IMR-90 (cell line): ENCODE results near the gene ZNF385D. TPM values are rescaled to one million over a fixed set of nuclear protein-coding genes. Genes with fewer than 3 reads are reported as not detected.

Source experiments
- ATAC-seq: fragments of 200-7000 bp; cut with Tn5 transposase; 2 replicates; pipeline ENCODE4 v1.9.1; 2020; ENCODE audit warnings: low read depth, mild to moderate bottlenecking, moderate library complexity
- BruUV-seq: library from RNA; stranded (reverse); fragments of 400-500 nt; replicated peaks from 2 replicates; lab custom pipeline; 2021; lab: Mats Ljungman, UMichigan
- CTCF ChIA-PET: fragments of 300-600 bp; formaldehyde crosslinking; extraction: SDS; loops from one replicate; lab custom pipeline; 2021; ENCODE audit warnings: antibody characterized with exemption; lab: Yijun Ruan, JAX
- POLR2A ChIA-PET: fragments of 300-600 bp; sonication (Branson Sonifier 250); formaldehyde crosslinking; loops from one replicate; lab custom pipeline; 2022; ENCODE audit warnings: antibody characterized with exemption; ENCODE audit not compliant: unreplicated experiment; lab: Charles Lee
- DNase-seq: peaks from one replicate; pipeline ENCODE4 v3.0.0; 2013
- H2AFZ ChIP-seq: replicated peaks from 2 replicates; pipeline ENCODE3; 2013; ENCODE audit warnings: low read length, mild to moderate bottlenecking; ENCODE audit not compliant: poor library complexity
- H2AK5ac ChIP-seq: 2 replicates; pipeline ENCODE4 v1.6.1; 2013; ENCODE audit warnings: low read depth, low read length, inconsistent platforms
- H2AK9ac ChIP-seq: replicated peaks from 2 replicates; pipeline ENCODE3; 2013; ENCODE audit warnings: mild to moderate bottlenecking, low read depth, low read length, moderate library complexity; ENCODE audit not compliant: poor library complexity
- H2BK120ac ChIP-seq: 2 replicates; pipeline ENCODE4 v1.6.1; 2013; ENCODE audit warnings: low read depth, low read length, inconsistent platforms
- H2BK15ac ChIP-seq: 3 replicates; pipeline ENCODE4 v1.6.1; 2013; ENCODE audit warnings: low read depth, low read length, inconsistent platforms
- H2BK20ac ChIP-seq: 2 replicates; pipeline ENCODE4 v1.6.1; 2013; ENCODE audit warnings: low read depth, mild to moderate bottlenecking, inconsistent platforms, low read length, moderate library complexity
- H2BK5ac ChIP-seq: 2 replicates; pipeline ENCODE4 v1.6.1; 2013; ENCODE audit warnings: mild to moderate bottlenecking, low read depth, low read length, inconsistent platforms; ENCODE audit not compliant: poor library complexity, severe bottlenecking
- H3K14ac ChIP-seq: replicated peaks from 2 replicates; pipeline ENCODE4 v1.6.1; 2013; ENCODE audit warnings: low read depth, low read length, inconsistent platforms
- H3K18ac ChIP-seq: 2 replicates; pipeline ENCODE4 v1.6.1; 2013; ENCODE audit warnings: low read depth, low read length, control low read depth
- H3K23ac ChIP-seq: 2 replicates; pipeline ENCODE4 v1.6.1; 2013; ENCODE audit warnings: low read depth, low read length, inconsistent platforms
- H3K27ac ChIP-seq: 2 replicates; pipeline ENCODE4 v1.5.1; 2013; ENCODE audit warnings: mild to moderate bottlenecking, control low read depth, low read length; ENCODE audit not compliant: insufficient read depth
- H3K27me3 ChIP-seq: 2 replicates; pipeline ENCODE4 v1.6.1; 2013; ENCODE audit warnings: low read length; ENCODE audit not compliant: control insufficient read depth, insufficient read depth
- H3K36me3 ChIP-seq: 2 replicates; pipeline ENCODE4 v1.6.1; 2013; ENCODE audit warnings: low read length, mixed read lengths; ENCODE audit not compliant: control insufficient read depth, insufficient read depth
- H3K4ac ChIP-seq: 2 replicates; pipeline ENCODE4 v1.6.1; 2013; ENCODE audit warnings: low read depth, low read length, inconsistent platforms
- H3K4me1 ChIP-seq: 2 replicates; pipeline ENCODE4 v1.6.1; 2013; ENCODE audit warnings: low read length, mixed read lengths; ENCODE audit not compliant: control insufficient read depth, insufficient read depth
- H3K4me2 ChIP-seq: 2 replicates; pipeline ENCODE4 v1.6.1; 2013; ENCODE audit warnings: low read depth, mild to moderate bottlenecking, control low read depth, low read length, moderate library complexity
- H3K4me3 ChIP-seq: 2 replicates; pipeline ENCODE4 v1.5.1; 2013; ENCODE audit warnings: low read depth, mild to moderate bottlenecking, control low read depth, low read length, moderate library complexity; ENCODE audit not compliant: insufficient read depth
- H3K56ac ChIP-seq: 2 replicates; pipeline ENCODE4 v1.6.1; 2013; ENCODE audit warnings: low read length, inconsistent platforms; ENCODE audit not compliant: insufficient read depth; ENCODE audit errors: extremely low read depth
- H3K79me1 ChIP-seq, 2 experiments: 2 replicates each; pipeline ENCODE4 v1.6.1; 2013; ENCODE audit warnings: low read length in 2 of 2, inconsistent platforms in 1 of 2, low read depth in 1 of 2
- H3K9ac ChIP-seq: 2 replicates; pipeline ENCODE4 v1.6.1; 2013; ENCODE audit warnings: low read depth, low read length, control low read depth
- H3K9me1 ChIP-seq: 2 replicates; pipeline ENCODE4 v1.6.1; 2013; ENCODE audit warnings: low read length, inconsistent platforms; ENCODE audit not compliant: insufficient read depth
- H3K9me3 ChIP-seq: 2 replicates; pipeline ENCODE4 v1.6.1; 2013; ENCODE audit warnings: low read length; ENCODE audit not compliant: control insufficient read depth, insufficient read depth
- H4K20me1 ChIP-seq: 2 replicates; pipeline ENCODE4 v1.6.1; 2013; ENCODE audit warnings: low read length, inconsistent platforms; ENCODE audit not compliant: insufficient read depth
- H4K5ac ChIP-seq: 2 replicates; pipeline ENCODE4 v1.6.1; 2013; ENCODE audit warnings: mild to moderate bottlenecking, low read depth, low read length, control low read depth
- H4K8ac ChIP-seq, 2 experiments: 2 replicates each; pipeline ENCODE4 v1.6.1; 2013; ENCODE audit warnings: low read depth in 2 of 2, low read length in 2 of 2, control low read depth in 1 of 2, inconsistent platforms in 1 of 2
- H4K91ac ChIP-seq: 2 replicates; pipeline ENCODE4 v1.6.1; 2013; ENCODE audit warnings: low read depth, low read length, inconsistent platforms; ENCODE audit not compliant: insufficient read depth
- CHD1 ChIP-seq: IDR thresholded peaks from 2 replicates; pipeline ENCODE4 v1.6.1; 2012; ENCODE audit warnings: low read depth, low read length, improper control_type of control experiment
- CTCF ChIP-seq: conservative IDR thresholded peaks from 2 replicates; pipeline ENCODE4 v1.5.1; 2012; ENCODE audit warnings: mild to moderate bottlenecking, low read depth, low read length, improper control_type of control experiment
- ELK1 ChIP-seq: fragments of 150-350 bp; IDR thresholded peaks from 2 replicates; pipeline ENCODE4 v1.6.1; 2016; ENCODE audit warnings: low read depth, mild to moderate bottlenecking, low read length, moderate library complexity, borderline replicate concordance
- NFE2L2 ChIP-seq: fragments of 150-350 bp; IDR thresholded peaks from 2 replicates; pipeline ENCODE4 v1.6.1; 2016; ENCODE audit warnings: low read depth, mild to moderate bottlenecking, low read length
- RCOR1 ChIP-seq: IDR thresholded peaks from 2 replicates; pipeline ENCODE4 v1.6.1; 2012; ENCODE audit warnings: mild to moderate bottlenecking, low read length, improper control_type of control experiment; ENCODE audit not compliant: insufficient replicate concordance
- WGBS, 2 experiments: methylation state at CpG; one replicate each; pipeline versions ENCODE4 v1.1.5 to v1.1.7; 2013; ENCODE audit warnings: missing lambda C conversion rate in 2 of 2; ENCODE audit not compliant: insufficient read length in 1 of 2; ENCODE audit errors: extremely low coverage in 2 of 2; 5-methylcytosine and 5-hydroxymethylcytosine counted together
- dilution Hi-C: fragments of 300-500 bp; cut with HindIII; formaldehyde crosslinking; loops from one replicate; pipeline ENCODE4 v1.14.3; 2018; ENCODE audit warnings: low sequenced_read_pairs; ENCODE audit not compliant: unreplicated experiment
- in situ Hi-C: fragments of 300-500 bp; cut with MboI; formaldehyde crosslinking; loops from 3 replicates; pipeline ENCODE4 v1.14.3; 2019; ENCODE audit warnings: low sequenced_read_pairs, inconsistent platforms, mixed read lengths
- intact Hi-C: fragments of 100-400 bp; cut with micrococcal nuclease; formaldehyde crosslinking; loops from 2 replicates; pipeline ENCODE4 v1.10.0; 2022
- polyA plus RNA-seq, 3 experiments: library from polyadenylated mRNA; depleted of rRNA; stranded (reverse); fragments of >200 nt; gene quantifications; 2 replicates each; pipeline ENCODE4 v1.2.3, GENCODE V29; 2012; ENCODE audit warnings: low replicate concordance in 1 of 3
- total RNA-seq: library from RNA; depleted of rRNA; stranded (reverse); fragments of >200 nt; gene quantifications from 2 replicates; pipeline ENCODE4 v1.2.3, GENCODE V29; 2012

Gene ZNF385D
- total and polyA plus RNA-seq, 2 of the 4 experiments (the other 2 are of a cell fraction): 0.18 to 2.4 TPM

- Histone ChIP-seq H3K4ac (no peak overlapping the region), H2BK20ac (no peak overlapping the region), H3K9ac (no peak overlapping the region), H3K56ac (no peak overlapping the region), H3K36me3 (no peaks in the 10 kb centered on the region), H3K79me1 (no peaks in the 10 kb centered on the region), H3K4me2 (no peak overlapping the region), H2AK9ac (no peak overlapping the region), H3K18ac (no peak overlapping the region), H3K9me1 (no peaks in the 10 kb centered on the region), H2BK15ac (no peak overlapping the region), H2AFZ (no peak overlapping the region), H3K4me1 (no peaks in the 10 kb centered on the region), H2AK5ac (no peak overlapping the region), H3K23ac (no peak overlapping the region), H2BK120ac (no peak overlapping the region), H4K8ac (no peak overlapping the region), H4K5ac (no peak overlapping the region), H2BK5ac (no peak overlapping the region), H3K14ac (no peak overlapping the region), H3K27me3 (no peaks in the 10 kb centered on the region), H3K9me3 (no peaks in the 10 kb centered on the region), H4K91ac (no peak overlapping the region), H4K20me1 (no peaks in the 10 kb centered on the region), H3K4me3 (no peak overlapping the region), H3K27ac (no peak overlapping the region)
- TF ChIP-seq ELK1: no peak
- no peak for TF ChIP-seq CHD1
- TF ChIP-seq NFE2L2: no peak
- TF ChIP-seq CTCF: no peak
- no peak for TF ChIP-seq RCOR1
- dilution Hi-C loops: no loop called here
- DNase-seq (no peak), ATAC-seq (no peak)
- no CpG with 5 or more reads among the region's 1 CpG for WGBS, 2 experiments
- POLR2A ChIA-PET: no interaction called here
- BruUV-seq: no TSS peak
- in situ Hi-C loops: no loop called here
- intact Hi-C loops: no loop called here
- CTCF ChIA-PET: no interaction called here
Observed at GRCh38 chr3:21778715-21779114, 27.7 kb upstream of the ZNF385D start.
